NCI-H2196 treated with DMSO at 0.1 percent for 48 hours (cell line): ENCODE measurements around the gene FCHO2.
"Not testable (repeated sequence)": the region's sequence is repeated elsewhere in the genome, so short reads cannot be mapped to it uniquely, and the experiment has no call there.

Source experiments
- DNase-seq: peaks from one replicate; lab custom pipeline; 2025; ENCODE audit not compliant: unreplicated experiment; lab: John Stamatoyannopoulos, UW

Gene FCHO2

GRCh38 chr5:72956324-72957140, 691 bp downstream of the FCHO2 start:
- DNase-seq: no peak

- DNase-seq: no peak
These were observed 1.5 kb downstream of the FCHO2 start for GRCh38 chr5:72957337-72957736.

- DNase-seq: no peak
These were observed 3.4 kb downstream of the FCHO2 start for GRCh38 chr5:72959257-72959656.

GRCh38 chr5:72974481-72974880, 18.6 kb downstream of the FCHO2 start:
- not testable (repeated sequence) for DNase-seq

GRCh38 chr5:72976810-72977209, 21.0 kb downstream of the FCHO2 start:
- not testable (repeated sequence) for DNase-seq

GRCh38 chr5:72985719-72986118, 29.9 kb downstream of the FCHO2 start:
- no peak for DNase-seq

GRCh38 chr5:72988769-72989168, 32.9 kb downstream of the FCHO2 start:
- no peak for DNase-seq

- no peak for DNase-seq
These were observed 35.6 kb downstream of the FCHO2 start for GRCh38 chr5:72991394-72991793.

GRCh38 chr5:72994578-72994977, 38.7 kb downstream of the FCHO2 start:
- no peak for DNase-seq

GRCh38 chr5:72996632-72997031, 40.8 kb downstream of the FCHO2 start:
- no peak for DNase-seq

GRCh38 chr5:72999916-73000315, 44.1 kb downstream of the FCHO2 start:
- DNase-seq: no peak

- DNase-seq: no peak
These were observed 50.0 kb downstream of the FCHO2 start for GRCh38 chr5:73005886-73006285.

- DNase-seq: no peak
These were observed 51.2 kb downstream of the FCHO2 start for GRCh38 chr5:73007051-73007450.

- DNase-seq: no peak
These were observed 53.0 kb downstream of the FCHO2 start for GRCh38 chr5:73008831-73009230.

GRCh38 chr5:73011612-73012011, 55.8 kb downstream of the FCHO2 start:
- DNase-seq: not testable (repeated sequence)

GRCh38 chr5:73018892-73019291, 63.1 kb downstream of the FCHO2 start:
- no peak for DNase-seq

GRCh38 chr5:73019766-73020165, 63.9 kb downstream of the FCHO2 start:
- DNase-seq: no peak

- DNase-seq: no peak
These were observed 66.8 kb downstream of the FCHO2 start for GRCh38 chr5:73022471-73023169.

GRCh38 chr5:73024946-73025544, 69.2 kb downstream of the FCHO2 start:
- not testable (repeated sequence) for DNase-seq

- DNase-seq: no peak
These were observed 71.5 kb downstream of the FCHO2 start for GRCh38 chr5:73027361-73027760.

- DNase-seq: no peak
These were observed 72.0 kb downstream of the FCHO2 start for GRCh38 chr5:73027816-73028215.

GRCh38 chr5:73028991-73029595, 73.3 kb downstream of the FCHO2 start:
- no peak for DNase-seq
